Measurements from ENCODE around the gene CDCA7L. TPM values are rescaled to one million over a fixed set of nuclear protein-coding genes. Genes with fewer than 3 reads are reported as not detected.

CDCA7L gene, protein sequence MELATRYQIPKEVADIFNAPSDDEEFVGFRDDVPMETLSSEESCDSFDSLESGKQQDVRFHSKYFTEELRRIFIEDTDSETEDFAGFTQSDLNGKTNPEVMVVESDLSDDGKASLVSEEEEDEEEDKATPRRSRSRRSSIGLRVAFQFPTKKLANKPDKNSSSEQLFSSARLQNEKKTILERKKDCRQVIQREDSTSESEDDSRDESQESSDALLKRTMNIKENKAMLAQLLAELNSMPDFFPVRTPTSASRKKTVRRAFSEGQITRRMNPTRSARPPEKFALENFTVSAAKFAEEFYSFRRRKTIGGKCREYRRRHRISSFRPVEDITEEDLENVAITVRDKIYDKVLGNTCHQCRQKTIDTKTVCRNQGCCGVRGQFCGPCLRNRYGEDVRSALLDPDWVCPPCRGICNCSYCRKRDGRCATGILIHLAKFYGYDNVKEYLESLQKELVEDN
- total RNA-seq (2021; ENCODE audit: unreplicated experiment) (107 TPM), Bru-seq, nascent RNA (percentile 87 among the genes with signal in this experiment), BruChase-seq, experiment 1, labeled RNA remaining after a 6-hour chase (percentile 87 among the genes with signal in this experiment), BruChase-seq, experiment 2, labeled RNA remaining after a 2-hour chase (percentile 79 among the genes with signal in this experiment)
- polyA plus RNA-seq (2012): 55.3 and 61.4 TPM in 2 replicates
- long read RNA-seq, transcript CDCA7L-202 (9 exons, 1,830 nt): minor isoform, 37 of 353 reads
- long read RNA-seq, transcript CDCA7L-203 (10 exons, 3,066 nt): major isoform, 152 of 353 reads
- long read RNA-seq, partial matches to known transcripts: 16 of 353 reads
- long read RNA-seq, other reads (novel, unspliced or antisense): 146 of 353 reads

DNA sequence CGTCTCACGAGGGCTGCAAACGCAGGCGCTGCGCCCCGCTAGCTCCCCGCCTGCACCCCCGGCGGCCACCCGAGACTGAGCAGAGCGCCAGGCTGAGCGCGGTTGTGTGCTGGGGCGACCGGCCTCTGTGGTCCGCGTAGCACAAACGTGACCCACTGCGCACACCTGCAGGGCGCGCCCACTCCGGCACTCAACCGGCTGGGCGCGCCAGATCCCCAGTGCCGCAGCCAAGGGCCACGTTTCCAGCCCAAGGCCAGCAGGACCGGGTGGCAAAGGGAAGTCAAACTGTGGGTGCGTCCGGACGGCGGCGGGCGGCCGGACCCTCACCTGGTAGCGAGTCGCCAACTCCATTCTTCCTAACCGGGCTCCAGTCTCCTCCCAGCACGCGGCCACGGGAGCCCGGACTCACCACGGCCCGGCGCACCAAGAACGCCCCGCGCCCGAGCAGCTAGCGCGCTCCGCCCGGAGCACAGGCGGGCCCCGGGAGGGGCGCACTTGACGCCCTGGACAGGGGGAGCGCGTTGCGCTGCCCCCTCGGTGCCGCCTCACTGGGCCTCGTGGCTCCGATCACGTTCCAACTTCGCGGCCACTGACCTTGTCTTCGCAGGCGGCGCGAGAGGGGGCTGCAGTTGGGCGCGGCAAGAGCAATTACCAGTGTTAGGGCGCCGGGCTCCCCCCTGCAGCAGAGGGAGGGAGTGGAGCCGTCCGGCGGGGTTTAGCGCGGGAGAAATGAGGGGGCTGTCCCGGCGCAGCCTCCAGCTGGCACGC, at the start of gene CDCA7L:
TSS of gene CDCA7L (minus strand) at position 446 of the 768 bp plus-strand sequence. CDS start at position 351, 95 bp downstream.
- H3K9ac ChIP-seq (ENCODE audit: low read length): peak within 1 kb of the TSS; percentile 89
- TF ChIP-seq SRF (IDR thresholded peaks at IDR 0.05; ENCODE audit: low read depth) (no peak; the same call in 1 of the 2 replicates), JUND (IDR thresholded peaks at IDR 0.05) (peak; percentile 90), POLR2AphosphoS5 (IDR thresholded peaks at IDR 0.05; ENCODE audit: low read depth, low read length) (peak; percentile 87), POLR2A (IDR thresholded peaks at IDR 0.05; ENCODE audit: borderline replicate concordance, extremely low read depth, insufficient read depth, insufficient read length) (peak; percentile 90), TCF7L2 (IDR thresholded peaks at IDR 0.05; ENCODE audit: borderline replicate concordance, extremely low read depth, insufficient read depth, insufficient read length) (peak; percentile 23), SP1 (IDR thresholded peaks at IDR 0.05; ENCODE audit: low read depth) (peak; percentile 87), RAD21 (IDR thresholded peaks at IDR 0.05; ENCODE audit: low read depth) (0 out of 2 replicates have a peak, but pooled peaks have one; percentile 19), SIN3A (IDR thresholded peaks at IDR 0.05; ENCODE audit: low read depth) (peak; percentile 92), ZFX (IDR thresholded peaks at IDR 0.05) (peak; percentile 74; the same call in 1 of the 2 replicates), EGR1 (IDR thresholded peaks at IDR 0.05; ENCODE audit: low read depth) (peak; percentile 55; the same call in 1 of the 2 replicates), CBX3 (IDR thresholded peaks at IDR 0.05; ENCODE audit: low read depth) (no peak; the same call in 1 of the 2 replicates)
- TF ChIP-seq, protein P1, sequence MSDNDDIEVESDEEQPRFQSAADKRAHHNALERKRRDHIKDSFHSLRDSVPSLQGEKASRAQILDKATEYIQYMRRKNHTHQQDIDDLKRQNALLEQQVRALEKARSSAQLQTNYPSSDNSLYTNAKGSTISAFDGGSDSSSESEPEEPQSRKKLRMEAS (IDR thresholded peaks at IDR 0.05): peak; percentile 92
- TF ChIP-seq, protein P2, sequence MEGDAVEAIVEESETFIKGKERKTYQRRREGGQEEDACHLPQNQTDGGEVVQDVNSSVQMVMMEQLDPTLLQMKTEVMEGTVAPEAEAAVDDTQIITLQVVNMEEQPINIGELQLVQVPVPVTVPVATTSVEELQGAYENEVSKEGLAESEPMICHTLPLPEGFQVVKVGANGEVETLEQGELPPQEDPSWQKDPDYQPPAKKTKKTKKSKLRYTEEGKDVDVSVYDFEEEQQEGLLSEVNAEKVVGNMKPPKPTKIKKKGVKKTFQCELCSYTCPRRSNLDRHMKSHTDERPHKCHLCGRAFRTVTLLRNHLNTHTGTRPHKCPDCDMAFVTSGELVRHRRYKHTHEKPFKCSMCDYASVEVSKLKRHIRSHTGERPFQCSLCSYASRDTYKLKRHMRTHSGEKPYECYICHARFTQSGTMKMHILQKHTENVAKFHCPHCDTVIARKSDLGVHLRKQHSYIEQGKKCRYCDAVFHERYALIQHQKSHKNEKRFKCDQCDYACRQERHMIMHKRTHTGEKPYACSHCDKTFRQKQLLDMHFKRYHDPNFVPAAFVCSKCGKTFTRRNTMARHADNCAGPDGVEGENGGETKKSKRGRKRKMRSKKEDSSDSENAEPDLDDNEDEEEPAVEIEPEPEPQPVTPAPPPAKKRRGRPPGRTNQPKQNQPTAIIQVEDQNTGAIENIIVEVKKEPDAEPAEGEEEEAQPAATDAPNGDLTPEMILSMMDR (IDR thresholded peaks at IDR 0.05 in 2 of 3, conservative IDR thresholded peaks at IDR 0.05 in 1 of 3; ENCODE audit: borderline replicate concordance in 1 of 3, insufficient read depth in 1 of 3, low read depth in 2 of 3, low read length in 2 of 3): no peak
- TF ChIP-seq, protein P3, sequence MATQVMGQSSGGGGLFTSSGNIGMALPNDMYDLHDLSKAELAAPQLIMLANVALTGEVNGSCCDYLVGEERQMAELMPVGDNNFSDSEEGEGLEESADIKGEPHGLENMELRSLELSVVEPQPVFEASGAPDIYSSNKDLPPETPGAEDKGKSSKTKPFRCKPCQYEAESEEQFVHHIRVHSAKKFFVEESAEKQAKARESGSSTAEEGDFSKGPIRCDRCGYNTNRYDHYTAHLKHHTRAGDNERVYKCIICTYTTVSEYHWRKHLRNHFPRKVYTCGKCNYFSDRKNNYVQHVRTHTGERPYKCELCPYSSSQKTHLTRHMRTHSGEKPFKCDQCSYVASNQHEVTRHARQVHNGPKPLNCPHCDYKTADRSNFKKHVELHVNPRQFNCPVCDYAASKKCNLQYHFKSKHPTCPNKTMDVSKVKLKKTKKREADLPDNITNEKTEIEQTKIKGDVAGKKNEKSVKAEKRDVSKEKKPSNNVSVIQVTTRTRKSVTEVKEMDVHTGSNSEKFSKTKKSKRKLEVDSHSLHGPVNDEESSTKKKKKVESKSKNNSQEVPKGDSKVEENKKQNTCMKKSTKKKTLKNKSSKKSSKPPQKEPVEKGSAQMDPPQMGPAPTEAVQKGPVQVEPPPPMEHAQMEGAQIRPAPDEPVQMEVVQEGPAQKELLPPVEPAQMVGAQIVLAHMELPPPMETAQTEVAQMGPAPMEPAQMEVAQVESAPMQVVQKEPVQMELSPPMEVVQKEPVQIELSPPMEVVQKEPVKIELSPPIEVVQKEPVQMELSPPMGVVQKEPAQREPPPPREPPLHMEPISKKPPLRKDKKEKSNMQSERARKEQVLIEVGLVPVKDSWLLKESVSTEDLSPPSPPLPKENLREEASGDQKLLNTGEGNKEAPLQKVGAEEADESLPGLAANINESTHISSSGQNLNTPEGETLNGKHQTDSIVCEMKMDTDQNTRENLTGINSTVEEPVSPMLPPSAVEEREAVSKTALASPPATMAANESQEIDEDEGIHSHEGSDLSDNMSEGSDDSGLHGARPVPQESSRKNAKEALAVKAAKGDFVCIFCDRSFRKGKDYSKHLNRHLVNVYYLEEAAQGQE (IDR thresholded peaks at IDR 0.05; ENCODE audit: low read depth): no peak
- TF ChIP-seq, protein P4, sequence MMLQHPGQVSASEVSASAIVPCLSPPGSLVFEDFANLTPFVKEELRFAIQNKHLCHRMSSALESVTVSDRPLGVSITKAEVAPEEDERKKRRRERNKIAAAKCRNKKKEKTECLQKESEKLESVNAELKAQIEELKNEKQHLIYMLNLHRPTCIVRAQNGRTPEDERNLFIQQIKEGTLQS (IDR thresholded peaks at IDR 0.05): no peak
- ChIA-PET POLR2A (interaction anchor here (1.0 to 1.4 kb wide), 3 partner anchors 9 to 26 kb away, joined by 3 to 7 read pairs (median 4); no protein-coding TSS in a partner anchor), CTCF (interaction anchor here (0.8 kb wide), 1 partner anchor 119 kb away, joined by 3 read pairs; no protein-coding TSS in a partner anchor), RAD21 (ENCODE audit: low non-redundant PET in 1 of 2, low total read pairs in 2 of 2, uncharacterized antibody in 2 of 2, unreplicated experiment in 2 of 2) (no interaction called here)
- peak within 1 kb of the TSS; percentile 66 for H2AFZ ChIP-seq (ENCODE audit: low read depth, low read length, poor library complexity, severe bottlenecking)
- H3K4me2 ChIP-seq (ENCODE audit: low read length): peak within 1 kb of the TSS; percentile 97
- no peaks in the 10 kb centered on the region for H3K36me3 ChIP-seq (ENCODE audit: control insufficient read depth in 1 of 2, insufficient read depth in 2 of 2, low read length in 2 of 2)
- intact Hi-C loops (cut with micrococcal nuclease): loop anchor here (2.0 kb wide), 1 partner anchor 27 kb away; no protein-coding TSS in a partner anchor
- DNase-seq (ENCODE audit: low read depth, low spot score): peak; percentile 71
- no peaks in the 10 kb centered on the region for H3K27me3 ChIP-seq (ENCODE audit: insufficient read depth, low read length)
- TSS peak; percentile 47 for BruUV-seq (replicated peaks)
- H3K4me1 ChIP-seq (ENCODE audit: control insufficient read depth in 1 of 2, insufficient read depth in 2 of 2, low read length in 2 of 2): peaks cover 12 to 19% of the 10 kb centered on the region in 2 experiments
- peak within 1 kb of the TSS; percentile 84 to 90 for H3K4me3 ChIP-seq (replicated peaks in 1 of 2; ENCODE audit: low read depth in 1 of 2, low read length in 2 of 2)
- no peaks in the 10 kb centered on the region for H4K20me1 ChIP-seq (ENCODE audit: insufficient read depth)
- no peaks in the 10 kb centered on the region for H3K9me3 ChIP-seq (ENCODE audit: control insufficient read depth in 1 of 2, insufficient read depth in 1 of 2, low read depth in 1 of 2, low read length in 2 of 2)
- H3K9me2 ChIP-seq (ENCODE audit: insufficient read depth): no peaks in the 10 kb centered on the region
- peaks cover 47% of the 10 kb centered on the region for H3K79me2 ChIP-seq (ENCODE audit: insufficient read depth, low read length)
- H3K27ac ChIP-seq (ENCODE audit: low read depth, low read length): peak within 1 kb of the TSS; percentile 93
- peak; percentile 90 for ATAC-seq
